HepG2 (cell line): ENCODE results near the gene TSNAXIP1. TPM values are rescaled to one million over a fixed set of nuclear protein-coding genes. Genes with fewer than 3 reads are reported as not detected.

Experiments used
- ARHGAP35 ChIP-seq: sonication (generic); formaldehyde crosslinking; IDR thresholded peaks from 2 replicates; pipeline ENCODE4 v1.9.0; 2022; ENCODE audit warnings: mild to moderate bottlenecking, inconsistent platforms, moderate library complexity, missing genetic modification reagents, borderline replicate concordance
- BCL3 ChIP-seq: sonication (generic); formaldehyde crosslinking; IDR thresholded peaks from 2 replicates; pipeline ENCODE4 v1.5.1; 2020; ENCODE audit warnings: mild to moderate bottlenecking, missing genetic modification reagents, moderate library complexity
- BRF2 ChIP-seq: sonication (generic); formaldehyde crosslinking; IDR thresholded peaks from 2 replicates; pipeline ENCODE4 v1.8.1; 2022; ENCODE audit warnings: mild to moderate bottlenecking, missing genetic modification reagents
- ELF4 ChIP-seq: sonication (generic); formaldehyde crosslinking; IDR thresholded peaks from 2 replicates; pipeline ENCODE4 v1.5.0; 2020; ENCODE audit warnings: missing genetic modification reagents, mild to moderate bottlenecking, moderate library complexity, borderline replicate concordance
- HNF1B ChIP-seq: sonication (generic); formaldehyde crosslinking; IDR thresholded peaks from 2 replicates; pipeline ENCODE4 v1.5.1; 2020; ENCODE audit warnings: mild to moderate bottlenecking, moderate library complexity, missing genetic modification reagents
- HNRNPH1 ChIP-seq: fragments of 200-400 bp; formaldehyde crosslinking; optimal IDR thresholded peaks from 2 replicates; pipeline ENCODE3; 2017; ENCODE audit warnings: mild to moderate bottlenecking, low read depth, low read length
- PHF5A ChIP-seq: IDR thresholded peaks from one replicate; pipeline ENCODE4 v1.6.1; 2018; ENCODE audit warnings: low read depth, missing genetic modification reagents; ENCODE audit not compliant: unreplicated experiment
- POLR2A ChIP-seq, 2 experiments: IDR thresholded peaks; 2 replicates each; pipeline ENCODE4 v1.6.1; 2011; ENCODE audit warnings: low read depth in 2 of 2, low read length in 2 of 2, mild to moderate bottlenecking in 1 of 2, moderate library complexity in 1 of 2; ENCODE audit not compliant: insufficient read depth in 1 of 2
- SCMH1 ChIP-seq: sonication (generic); formaldehyde crosslinking; IDR thresholded peaks from 2 replicates; pipeline ENCODE4 v1.9.0; 2021; ENCODE audit warnings: missing genetic modification reagents, mild to moderate bottlenecking, borderline replicate concordance
- SKI ChIP-seq: fragments of 450-650 bp; IDR thresholded peaks from one replicate; pipeline ENCODE4 v1.6.1; 2018; ENCODE audit warnings: mild to moderate bottlenecking; ENCODE audit not compliant: partially characterized antibody
- ZFP36L2 ChIP-seq: sonication (generic); formaldehyde crosslinking; IDR thresholded peaks from 2 replicates; pipeline ENCODE4 v1.4.0; 2020; ENCODE audit warnings: missing genetic modification reagents
- ZNF121 ChIP-seq: sonication (generic); formaldehyde crosslinking; IDR thresholded peaks from 2 replicates; pipeline ENCODE4 v1.5.0; 2020; ENCODE audit warnings: mild to moderate bottlenecking, missing genetic modification reagents
- ZNF335 ChIP-seq: sonication (generic); formaldehyde crosslinking; IDR thresholded peaks from 2 replicates; pipeline ENCODE4 v1.4.0; 2020; ENCODE audit warnings: missing genetic modification reagents
- ZNF564 ChIP-seq: sonication (generic); formaldehyde crosslinking; IDR thresholded peaks from 2 replicates; pipeline ENCODE4 v1.8.1; 2023; ENCODE audit warnings: mild to moderate bottlenecking, missing genetic modification reagents
- ZNF670 ChIP-seq: sonication (generic); formaldehyde crosslinking; IDR thresholded peaks from 2 replicates; pipeline ENCODE4 v1.8.0; 2022; ENCODE audit warnings: mild to moderate bottlenecking, missing genetic modification reagents, borderline replicate concordance
- ZNF710 ChIP-seq: sonication (generic); formaldehyde crosslinking; IDR thresholded peaks from 2 replicates; pipeline ENCODE4 v1.5.0; 2020; ENCODE audit warnings: mild to moderate bottlenecking, missing genetic modification reagents, borderline replicate concordance
- ZNF768 ChIP-seq: sonication (generic); formaldehyde crosslinking; IDR thresholded peaks from 2 replicates; pipeline ENCODE4 v1.4.0; 2020; ENCODE audit warnings: missing genetic modification reagents
- ZNF879 ChIP-seq: sonication (generic); formaldehyde crosslinking; IDR thresholded peaks from 2 replicates; pipeline ENCODE4 v1.8.1; 2023; ENCODE audit warnings: missing genetic modification reagents
- ZSCAN30 ChIP-seq: sonication (generic); formaldehyde crosslinking; IDR thresholded peaks from 2 replicates; pipeline ENCODE4 v1.5.0; 2020; ENCODE audit warnings: mild to moderate bottlenecking, missing genetic modification reagents
- polyA plus RNA-seq, 8 experiments: library from polyadenylated mRNA; depleted of rRNA in 3 of 8; stranded (reverse) in 7 of 8; unstranded in 1 of 8; fragments of >200 nt; fragmentation: Illumina TruSeq in 4 of 8; extraction: Trizol in 4 of 8; gene quantifications; 2 replicates each; pipeline versions ENCODE4 v1.2.1 to v1.2.3, GENCODE V29; 2011 to 2016; ENCODE audit warnings: low read depth in 4 of 8, missing spikeins in 1 of 8, mixed read lengths in 1 of 8; ENCODE audit not compliant: insufficient read depth in 1 of 8
- total RNA-seq, 5 experiments: library from RNA; depleted of rRNA; stranded (reverse); fragments of >200 nt; fragmentation: Illumina TruSeq; extraction: Trizol; gene quantifications; 2 replicates each; pipeline ENCODE4 v1.2.3, GENCODE V29; 2016; ENCODE audit warnings: low read depth in 1 of 5
- TF ChIP-seq, protein P1 (sequence below): sonication (generic); formaldehyde crosslinking; IDR thresholded peaks from 2 replicates; pipeline ENCODE4 v1.4.0; 2020; ENCODE audit warnings: mild to moderate bottlenecking, missing genetic modification reagents
- TF ChIP-seq, protein P2 (sequence below): sonication (generic); formaldehyde crosslinking; IDR thresholded peaks from 2 replicates; pipeline ENCODE4 v1.5.0; 2020; ENCODE audit warnings: missing genetic modification reagents
- TF ChIP-seq, protein P3 (sequence below): sonication (generic); formaldehyde crosslinking; conservative IDR thresholded peaks from 2 replicates; pipeline ENCODE4 v1.4.0; 2020; ENCODE audit warnings: missing genetic modification reagents

Gene TSNAXIP1
- total and polyA plus RNA-seq, 2 of the 13 experiments (the other 11 are each of a cell fraction or from before 2014, with no cell fraction given), result 0.37 to 0.86 TPM

DNA sequence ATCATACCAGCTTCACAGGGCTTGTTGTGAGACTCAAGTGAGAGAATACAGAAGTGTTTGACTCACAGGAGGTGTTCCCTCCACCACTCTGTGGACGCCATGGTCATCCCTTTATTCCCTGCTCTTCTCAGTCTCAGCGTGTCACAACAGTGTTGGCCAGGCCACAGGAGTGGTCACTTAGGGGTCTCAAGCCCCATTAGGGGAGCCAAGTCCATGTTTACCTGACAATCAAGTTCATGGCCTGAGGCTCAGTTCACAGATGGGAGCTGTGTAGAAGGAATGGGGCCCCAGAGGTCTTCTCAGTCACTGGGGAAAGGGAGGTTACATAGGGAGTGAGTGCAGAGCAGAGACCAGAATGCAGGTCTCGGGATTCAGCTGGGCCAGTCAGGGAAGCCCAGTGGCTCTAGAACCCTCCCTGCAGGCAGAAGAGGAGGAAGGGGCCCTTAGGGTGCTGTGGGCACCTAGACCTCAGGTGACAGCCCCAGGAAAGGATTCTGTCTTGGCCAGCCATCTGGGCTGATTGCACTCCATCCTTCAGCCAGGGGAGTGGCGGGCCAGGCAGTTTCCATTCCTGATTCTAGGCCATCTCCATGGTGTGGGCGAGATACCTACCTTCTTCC is 50.3 kb downstream of the TSNAXIP1 start (continued):
- peak; percentile 27; the same call in 1 of the 2 replicates for TF ChIP-seq ZNF768 (CRISPR knock-in tag)
- TF ChIP-seq ZNF564 (CRISPR knock-in tag), result no peak
- no peak for TF ChIP-seq ZFP36L2 (CRISPR knock-in tag)
- TF ChIP-seq, protein P1, sequence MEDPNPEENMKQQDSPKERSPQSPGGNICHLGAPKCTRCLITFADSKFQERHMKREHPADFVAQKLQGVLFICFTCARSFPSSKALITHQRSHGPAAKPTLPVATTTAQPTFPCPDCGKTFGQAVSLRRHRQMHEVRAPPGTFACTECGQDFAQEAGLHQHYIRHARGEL (CRISPR knock-in tag), result no peak
- TF ChIP-seq, protein P2, sequence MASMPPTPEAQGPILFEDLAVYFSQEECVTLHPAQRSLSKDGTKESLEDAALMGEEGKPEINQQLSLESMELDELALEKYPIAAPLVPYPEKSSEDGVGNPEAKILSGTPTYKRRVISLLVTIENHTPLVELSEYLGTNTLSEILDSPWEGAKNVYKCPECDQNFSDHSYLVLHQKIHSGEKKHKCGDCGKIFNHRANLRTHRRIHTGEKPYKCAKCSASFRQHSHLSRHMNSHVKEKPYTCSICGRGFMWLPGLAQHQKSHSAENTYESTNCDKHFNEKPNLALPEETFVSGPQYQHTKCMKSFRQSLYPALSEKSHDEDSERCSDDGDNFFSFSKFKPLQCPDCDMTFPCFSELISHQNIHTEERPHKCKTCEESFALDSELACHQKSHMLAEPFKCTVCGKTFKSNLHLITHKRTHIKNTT (CRISPR knock-in tag), result no peak
- TF ChIP-seq SKI, result peak; percentile 71
- TF ChIP-seq POLR2A (IDR thresholded peaks at IDR 0.05; ENCODE audit: insufficient read depth in 1 of 2, low read depth in 2 of 2, low read length in 2 of 2), result no peak
- TF ChIP-seq BRF2, result no peak
- no peak for TF ChIP-seq PHF5A (CRISPR knock-in tag)
- no peak for TF ChIP-seq HNRNPH1
- 0 out of 2 replicates have a peak, but pooled peaks have one; percentile 34 for TF ChIP-seq ARHGAP35 (CRISPR knock-in tag)
- TF ChIP-seq ZSCAN30 (CRISPR knock-in tag), result no peak
- TF ChIP-seq ZNF710 (CRISPR knock-in tag), result no peak
- no peak for TF ChIP-seq ZNF670 (CRISPR knock-in tag)
- TF ChIP-seq ELF4 (CRISPR knock-in tag), result no peak
- no peak for TF ChIP-seq ZNF335 (CRISPR knock-in tag)
- no peak; the same call in 1 of the 2 replicates for TF ChIP-seq BCL3
- TF ChIP-seq ZNF879 (CRISPR knock-in tag), result no peak
- no peak for TF ChIP-seq HNF1B (CRISPR knock-in tag)
- no peak for TF ChIP-seq ZNF121 (CRISPR knock-in tag)
- TF ChIP-seq, protein P3, sequence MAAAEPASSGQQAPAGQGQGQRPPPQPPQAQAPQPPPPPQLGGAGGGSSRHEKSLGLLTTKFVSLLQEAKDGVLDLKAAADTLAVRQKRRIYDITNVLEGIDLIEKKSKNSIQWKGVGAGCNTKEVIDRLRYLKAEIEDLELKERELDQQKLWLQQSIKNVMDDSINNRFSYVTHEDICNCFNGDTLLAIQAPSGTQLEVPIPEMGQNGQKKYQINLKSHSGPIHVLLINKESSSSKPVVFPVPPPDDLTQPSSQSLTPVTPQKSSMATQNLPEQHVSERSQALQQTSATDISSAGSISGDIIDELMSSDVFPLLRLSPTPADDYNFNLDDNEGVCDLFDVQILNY (CRISPR knock-in tag), result no peak
- no peak for TF ChIP-seq SCMH1
